GM18517 (cell line): ENCODE measurements around the gene ECE1.

Experiments
- ATAC-seq: cut with Tn5 transposase; IDR thresholded peaks from one replicate; pipeline ENCODE4 v1.9.1; 2021; ENCODE audit warnings: mild to moderate bottlenecking, moderate library complexity; ENCODE audit not compliant: unreplicated experiment

Gene ECE1

GRCh38 chr1:21308847-21309652 lies 18.8 kb upstream of the ECE1 start:
- ATAC-seq: no peak

DNA sequence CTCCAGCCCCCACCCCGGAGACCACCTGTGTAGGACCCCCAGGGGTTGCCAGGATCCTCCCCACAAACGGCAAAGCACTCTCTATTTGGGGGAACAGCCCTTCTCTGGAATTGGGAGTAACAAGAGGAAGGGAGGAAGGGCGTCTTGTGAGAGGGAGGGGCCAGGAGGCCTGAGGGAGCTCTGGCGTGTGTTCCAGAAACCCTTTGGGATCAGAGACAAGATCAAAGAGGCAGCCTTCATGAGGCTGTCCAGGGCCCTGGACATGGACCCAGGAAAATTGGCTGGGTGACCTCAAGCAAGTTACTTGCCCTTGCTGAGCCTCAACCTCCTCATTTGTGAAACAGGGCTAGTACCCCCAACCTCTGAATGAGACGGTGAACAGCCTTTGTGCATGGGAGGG lies 18.1 kb upstream of the ECE1 start:
- ATAC-seq: no peak

DNA sequence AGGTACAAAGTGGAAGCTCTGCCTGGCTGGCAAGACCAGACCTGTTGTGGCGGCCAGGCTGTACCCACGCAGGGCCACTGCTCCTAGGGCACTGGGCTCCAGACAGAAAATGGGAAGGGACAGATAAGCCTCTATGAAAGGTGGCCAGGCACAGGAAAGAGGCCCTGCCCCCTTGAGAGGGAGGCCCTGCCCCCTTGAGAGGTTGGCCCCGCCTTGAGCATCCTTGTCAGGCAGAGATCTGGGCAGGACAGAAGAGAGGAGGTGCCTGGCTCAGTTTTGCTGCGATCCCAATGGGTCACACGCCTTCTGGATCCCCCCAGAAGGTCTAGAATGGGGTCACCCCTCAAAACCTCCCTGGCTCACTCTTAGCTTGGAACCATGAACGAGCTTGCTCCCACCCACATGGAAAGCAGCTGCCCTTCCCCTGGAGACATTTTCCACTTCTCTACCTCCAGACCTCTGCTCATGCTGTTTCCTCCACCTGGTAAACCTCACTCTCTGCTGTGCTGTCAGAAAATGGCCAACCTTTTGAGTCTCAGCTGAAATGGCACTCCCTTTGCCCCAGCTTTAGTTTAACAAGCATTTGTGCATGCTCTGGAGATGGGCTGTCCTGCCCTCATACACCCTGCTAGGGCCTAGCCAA lies 17.5 kb upstream of the ECE1 start:
- no peak for ATAC-seq

- no peak for ATAC-seq
These were observed 16.9 kb upstream of the ECE1 start for GRCh38 chr1:21307210-21307609.

DNA sequence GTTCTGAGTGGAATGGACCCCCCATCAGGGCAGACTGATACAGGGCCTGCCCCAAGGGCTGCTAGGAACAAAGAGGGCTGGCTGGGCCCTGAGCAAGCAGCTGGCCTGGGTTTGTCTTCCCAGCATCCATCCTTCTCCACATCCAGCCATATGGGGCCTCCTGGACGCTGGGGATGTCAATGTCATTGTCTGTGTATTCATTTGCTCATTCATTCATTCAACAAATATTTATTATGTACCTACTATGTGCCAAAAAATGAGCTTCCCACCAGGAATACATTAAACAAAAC lies 15.6 kb upstream of the ECE1 start:
- no peak for ATAC-seq

GRCh38 chr1:21305155-21305899 lies 15.1 kb upstream of the ECE1 start:
- no peak for ATAC-seq

DNA sequence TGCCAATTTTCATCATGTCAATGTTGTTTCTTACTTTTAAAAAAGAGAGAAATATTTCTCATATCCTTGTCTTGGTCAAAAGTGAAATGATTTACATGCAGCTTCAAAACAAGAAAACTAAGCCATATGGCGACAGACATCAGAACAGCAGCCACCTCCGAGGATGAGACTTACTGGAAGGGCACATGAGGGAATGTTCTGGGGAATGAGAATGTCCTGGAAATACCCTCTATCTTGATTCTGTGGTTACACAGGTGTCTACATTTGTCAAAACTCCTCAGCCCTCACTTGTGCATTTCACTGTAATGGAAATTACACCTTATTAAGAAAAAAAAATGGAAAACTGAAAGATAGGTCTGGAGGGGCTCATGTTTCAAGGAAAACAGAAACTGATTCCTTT lies 14.2 kb upstream of the ECE1 start:
- no peak for ATAC-seq

GRCh38 chr1:21302747-21303715 lies 12.8 kb upstream of the ECE1 start:
- ATAC-seq: no peak

- no peak for ATAC-seq
These were observed 11.7 kb upstream of the ECE1 start for GRCh38 chr1:21301794-21302440.

- ATAC-seq: no peak
These were observed 10.5 kb upstream of the ECE1 start for GRCh38 chr1:21300774-21301173.

DNA sequence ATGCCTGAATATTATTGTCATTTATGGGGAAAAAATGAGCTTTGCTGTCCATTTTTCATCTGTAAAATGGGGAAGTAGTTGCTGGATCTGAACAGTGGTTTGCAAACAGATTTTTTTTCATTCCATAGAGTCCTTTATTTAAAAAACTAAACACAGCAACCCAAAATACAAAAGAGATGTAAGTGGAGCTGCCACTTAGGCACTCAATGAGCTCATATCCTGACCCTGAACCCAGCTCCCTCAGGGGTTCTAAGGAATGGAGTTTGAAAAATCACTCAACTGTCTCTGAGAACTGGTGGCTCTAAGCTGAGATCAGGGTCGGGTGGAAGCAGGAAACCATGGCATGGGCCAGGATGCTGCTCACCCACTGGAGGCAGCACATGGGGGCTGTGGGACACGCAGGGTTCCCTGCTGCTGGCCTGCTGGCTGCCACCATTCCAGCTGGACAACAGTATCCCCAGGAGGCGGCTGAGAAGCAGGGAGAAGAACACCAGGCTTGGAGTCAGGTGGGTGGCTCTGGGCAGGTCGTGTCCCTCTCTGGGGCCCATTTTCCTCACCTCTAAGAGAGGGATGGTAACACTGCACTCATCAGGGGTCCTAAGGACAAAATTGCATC lies 9.6 kb upstream of the ECE1 start:
- no peak for ATAC-seq

DNA sequence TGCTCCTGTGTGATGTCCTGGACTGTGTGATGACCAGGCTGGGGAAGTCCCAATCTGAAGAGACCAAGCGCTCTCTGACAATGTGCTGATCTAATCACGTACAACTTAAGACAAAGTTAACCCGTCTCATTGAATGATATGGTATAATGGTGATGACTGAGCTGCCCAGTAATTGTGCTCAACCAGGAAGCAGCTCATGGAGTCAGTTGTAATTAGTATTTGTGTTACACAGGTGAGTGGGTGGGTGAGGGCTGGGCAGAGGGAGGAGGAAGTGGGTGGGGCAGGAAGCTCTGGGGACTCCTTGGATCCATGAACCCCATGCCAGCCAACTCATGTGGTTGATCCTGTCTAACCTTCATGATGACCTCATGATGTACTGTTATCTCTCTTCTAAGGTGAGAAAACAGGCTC lies 8.7 kb upstream of the ECE1 start:
- ATAC-seq: no peak

DNA sequence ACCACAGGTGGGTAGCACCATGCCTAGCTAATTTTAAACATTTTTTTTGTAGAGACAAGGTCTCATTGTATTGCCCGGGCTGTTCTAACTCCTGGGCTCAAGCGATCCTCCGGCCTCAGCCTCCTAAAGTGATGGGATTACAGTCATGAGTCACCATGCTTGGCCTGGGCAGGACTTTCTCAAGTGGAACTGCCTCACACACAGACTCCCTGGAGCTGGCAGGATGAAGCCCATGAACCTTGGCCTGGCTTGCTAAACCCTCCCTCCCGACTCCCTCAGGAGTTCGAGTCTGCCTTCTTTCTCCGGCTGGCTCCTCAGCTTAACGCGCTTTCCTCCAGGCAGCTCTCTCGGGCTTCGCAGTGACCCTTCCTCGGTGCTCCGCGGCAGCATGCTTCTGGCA lies 7.7 kb upstream of the ECE1 start:
- no peak for ATAC-seq

DNA sequence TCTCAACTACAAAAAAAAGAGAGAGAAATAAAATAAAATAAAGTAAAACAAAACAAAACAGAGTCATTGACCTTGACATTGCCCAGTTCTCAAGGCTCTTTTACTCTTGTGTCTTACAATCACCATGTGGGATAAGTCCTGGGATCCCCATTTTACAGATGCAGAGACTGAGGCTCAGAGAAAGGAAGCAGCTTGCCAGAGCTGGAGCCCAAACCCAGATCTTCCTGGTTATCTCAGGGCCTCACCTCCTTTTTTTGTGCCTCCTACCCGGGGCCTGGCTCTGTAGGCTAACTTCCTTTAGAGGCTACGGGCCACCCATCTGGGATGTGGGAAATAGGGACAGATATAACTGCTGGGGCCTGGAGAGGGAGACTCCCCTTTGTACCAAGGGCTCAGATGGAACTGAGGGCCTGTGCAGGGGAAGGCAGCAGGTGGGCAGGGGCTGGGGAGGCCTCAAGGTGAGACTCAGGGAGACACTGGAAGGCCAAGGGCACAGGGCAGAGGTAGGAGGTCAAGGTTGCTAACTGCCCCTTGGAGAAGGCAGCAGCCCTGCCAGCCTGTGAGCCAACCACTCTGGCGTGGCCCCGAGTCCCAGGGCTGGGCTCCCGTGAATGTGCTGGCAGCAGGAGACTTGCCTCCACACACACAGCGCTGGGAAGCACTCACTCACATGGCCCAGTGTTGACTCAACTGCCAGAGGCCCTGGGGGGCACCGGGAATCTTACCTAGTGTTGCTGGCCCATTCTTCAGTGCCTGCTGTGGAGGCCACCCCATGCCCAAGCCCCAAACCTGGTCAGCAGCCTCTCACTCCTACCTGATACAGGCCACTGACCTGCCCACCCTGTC lies 6.5 kb upstream of the ECE1 start:
- no peak for ATAC-seq

- no peak for ATAC-seq
These were observed 5.3 kb upstream of the ECE1 start for GRCh38 chr1:21295545-21295944.

- no peak for ATAC-seq
These were observed 4.7 kb upstream of the ECE1 start for GRCh38 chr1:21295002-21295401.

DNA sequence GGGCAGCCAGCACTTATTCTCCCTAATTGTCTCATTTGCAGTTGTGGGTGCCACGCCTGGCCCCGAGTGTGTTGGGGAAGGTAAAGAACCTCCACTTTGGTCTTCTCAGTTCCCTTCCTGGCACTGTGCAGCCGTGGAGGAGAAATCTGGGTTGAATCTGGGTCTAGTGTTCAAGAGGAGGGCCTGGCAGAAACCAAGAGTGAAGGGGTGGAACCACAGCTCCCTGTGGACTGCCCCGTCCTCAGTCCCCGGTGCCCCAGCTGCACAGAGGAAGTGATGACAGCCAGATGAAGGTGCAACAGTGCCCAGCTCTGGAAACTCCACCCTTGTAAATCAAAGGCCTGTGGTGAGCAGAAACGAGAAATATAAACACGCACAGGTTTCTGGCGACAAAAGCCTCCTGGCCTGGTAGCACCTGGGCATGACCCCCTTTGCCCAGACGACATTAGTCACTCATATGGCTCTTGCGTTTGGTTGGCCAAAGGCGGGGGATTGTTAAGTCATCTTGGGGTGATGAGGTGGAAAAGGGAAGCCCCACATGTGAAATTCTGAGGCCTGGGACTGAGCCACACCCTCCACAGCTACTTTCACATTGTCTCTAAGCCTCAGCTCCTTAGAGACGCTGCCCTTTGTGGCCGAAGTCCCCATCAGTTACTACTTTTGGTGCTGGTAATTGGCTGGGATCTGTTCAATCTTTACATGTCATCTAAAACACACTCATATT lies 4.2 kb upstream of the ECE1 start:
- ATAC-seq: peak; percentile 64

GRCh38 chr1:21293537-21294265 lies 3.4 kb upstream of the ECE1 start:
- peak; percentile 31 for ATAC-seq
